ENCODE results near the gene RUNX1. TPM values are rescaled to one million over a fixed set of nuclear protein-coding genes. Genes with fewer than 3 reads are reported as not detected.

RUNX1 gene
- total and polyA plus RNA-seq, 2 of the 13 experiments (the other 11 are each of a cell fraction or from before 2014, with no cell fraction given): 5.4 to 6.4 TPM

DNA sequence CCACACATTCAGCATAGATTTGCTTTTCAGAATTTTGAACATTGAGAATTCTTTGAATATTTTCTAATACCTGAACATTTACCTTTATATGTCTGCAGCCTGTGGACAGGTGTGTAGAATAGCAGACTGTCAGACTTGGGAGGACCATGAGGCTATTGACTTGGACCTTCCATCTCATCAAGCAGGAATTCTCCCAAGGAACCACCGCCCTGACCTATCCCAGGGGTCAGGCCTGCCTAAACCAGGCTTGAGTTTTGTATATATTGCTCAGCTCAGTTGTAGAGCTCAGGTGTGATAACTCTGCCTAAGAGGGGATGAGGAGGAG is 53.2 kb downstream of the RUNX1 start:
- Histone ChIP-seq H3K4me2 (ENCODE audit: low read depth, low read length) (no peak overlapping the region), H3K27me3 (ENCODE audit: control insufficient read depth in 1 of 2, insufficient read depth in 2 of 2, low read length in 2 of 2) (no peaks in the 10 kb centered on the region), H3K79me2 (ENCODE audit: insufficient read depth, low read length) (no peaks in the 10 kb centered on the region), H3K4me1 (ENCODE audit: insufficient read depth, low read length) (peaks cover 21% of the 10 kb centered on the region), H3K9ac (ENCODE audit: insufficient read depth, low read depth, low read length) (no peak overlapping the region), H3K4me3 (replicated peaks in 1 of 3; ENCODE audit: insufficient read depth in 1 of 3, low read depth in 2 of 3, low read length in 3 of 3) (no peak overlapping the region), H3K9me3 (ENCODE audit: low read length) (no peaks in the 10 kb centered on the region), H3K27ac (ENCODE audit: extremely low read length, insufficient read depth, low read length) (no peak overlapping the region), H2AFZ (ENCODE audit: low read length) (no peak overlapping the region), H4K20me1 (ENCODE audit: insufficient read depth, low read length) (no peaks in the 10 kb centered on the region), H3K36me3 (replicated peaks in 1 of 2; ENCODE audit: control insufficient read depth in 1 of 2, insufficient read depth in 2 of 2, low read length in 2 of 2) (no peaks in the 10 kb centered on the region)
- CTCF ChIA-PET (ENCODE audit: low intra/inter-chr PET ratio, low total read pairs): no interaction called here
- intact Hi-C loops (cut with micrococcal nuclease; ENCODE audit: unreplicated experiment): no loop called here
- WGBS (ENCODE audit: low lambda C conversion rate): 89% methylated on average over 1 of the region's 1 CpG
- no peak for TF ChIP-seq GABPB1 (CRISPR knock-in tag; IDR thresholded peaks at IDR 0.05)
- no peak for TF ChIP-seq ZNF136 (CRISPR knock-in tag; IDR thresholded peaks at IDR 0.05; ENCODE audit: low read depth)
- no peak for TF ChIP-seq RBM22 (optimal IDR thresholded peaks at IDR 0.05; ENCODE audit: low read length)
- no peak for FAIRE-seq
- POLR2A ChIA-PET: no interaction called here
- in situ Hi-C loops (cut with HindIII; ENCODE audit: extremely low pct_ligation_motif_present, low pct_unique_long_range_greater_than_20kb): no loop called here
- no peak for DNase-seq (ENCODE audit: low spot score)
- ATAC-seq: no peak
- no TSS peak for BruUV-seq (replicated peaks)

DNA sequence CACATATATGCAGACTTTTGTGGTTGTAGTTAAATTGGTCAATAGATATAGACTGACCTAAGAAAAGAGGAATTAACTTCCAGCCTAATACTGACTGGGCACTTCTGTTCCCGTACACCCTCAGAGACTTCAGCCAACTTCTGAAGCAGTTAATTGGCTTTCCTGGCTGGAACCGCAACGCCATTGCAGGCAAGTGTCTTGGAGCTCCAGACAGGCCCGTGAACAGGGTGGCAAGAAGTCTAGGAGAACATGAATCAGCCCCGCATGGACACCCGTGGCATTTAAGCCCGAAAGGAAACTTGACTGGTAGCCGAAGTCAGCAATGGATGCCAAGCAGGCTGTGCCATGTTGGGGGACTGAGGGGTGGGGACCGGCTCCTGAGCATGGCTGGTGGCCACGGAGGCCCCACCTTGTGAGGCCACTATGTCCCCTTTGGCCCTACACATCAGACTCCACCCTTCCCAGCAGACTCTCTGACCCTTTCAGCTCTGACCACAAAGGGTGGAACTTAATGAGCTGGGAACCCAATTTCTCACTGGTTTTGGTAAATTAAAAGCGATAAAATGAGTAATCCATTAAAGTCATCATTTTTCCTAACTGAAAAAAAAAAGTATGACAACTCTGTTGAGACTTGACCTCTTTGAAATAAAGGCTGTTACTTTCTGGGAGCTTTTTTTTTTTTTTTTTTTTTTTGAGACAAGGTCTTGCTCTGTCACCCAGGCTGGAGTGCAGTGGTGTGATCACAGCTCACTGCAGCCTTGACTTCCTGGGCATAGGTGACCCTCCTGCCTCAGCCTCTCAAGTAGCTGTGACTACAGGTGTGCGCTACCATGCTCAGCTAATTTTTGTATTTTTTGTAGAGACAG is 54.1 kb downstream of the RUNX1 start:
- FAIRE-seq: no peak
- Histone ChIP-seq H3K36me3 (replicated peaks in 1 of 2; ENCODE audit: control insufficient read depth in 1 of 2, insufficient read depth in 2 of 2, low read length in 2 of 2) (no peaks in the 10 kb centered on the region), H3K79me2 (ENCODE audit: insufficient read depth, low read length) (no peaks in the 10 kb centered on the region), H2AFZ (ENCODE audit: low read length) (no peak overlapping the region), H3K4me3 (replicated peaks in 1 of 3; ENCODE audit: insufficient read depth in 1 of 3, low read depth in 2 of 3, low read length in 3 of 3) (no peak overlapping the region), H4K20me1 (ENCODE audit: insufficient read depth, low read length) (no peaks in the 10 kb centered on the region), H3K4me1 (ENCODE audit: insufficient read depth, low read length) (peaks cover 29% of the 10 kb centered on the region), H3K27ac (ENCODE audit: extremely low read length, insufficient read depth, low read length) (no peak overlapping the region), H3K27me3 (ENCODE audit: control insufficient read depth in 1 of 2, insufficient read depth in 2 of 2, low read length in 2 of 2) (no peaks in the 10 kb centered on the region), H3K4me2 (ENCODE audit: low read depth, low read length) (no peak overlapping the region), H3K9ac (ENCODE audit: insufficient read depth, low read depth, low read length) (no peak overlapping the region), H3K9me3 (ENCODE audit: low read length) (no peaks in the 10 kb centered on the region)
- intact Hi-C loops (cut with micrococcal nuclease; ENCODE audit: unreplicated experiment) (no loop called here), in situ Hi-C loops (cut with HindIII; ENCODE audit: extremely low pct_ligation_motif_present, low pct_unique_long_range_greater_than_20kb) (no loop called here)
- ATAC-seq: no peak
- BruUV-seq (replicated peaks): no TSS peak
- ChIA-PET CTCF (ENCODE audit: low intra/inter-chr PET ratio, low total read pairs) (no interaction called here), POLR2A (no interaction called here)
- 91% methylated on average over 12 of the region's 12 CpGs for WGBS (ENCODE audit: low lambda C conversion rate)
- no peak for DNase-seq (ENCODE audit: low spot score)
- TF ChIP-seq MAFG (CRISPR knock-in tag; IDR thresholded peaks at IDR 0.05) (no peak), SPEN (CRISPR knock-in tag; IDR thresholded peaks at IDR 0.05; ENCODE audit: low read depth) (no peak), SMARCC2 (IDR thresholded peaks at IDR 0.05) (no peak)

Measured in HepG2 (cell line).